Keratinocyte (primary cell): ENCODE results near the gene ST8SIA2. TPM values are rescaled to one million over a fixed set of nuclear protein-coding genes. Genes with fewer than 3 reads are reported as not detected.

Experiments
- DNase-seq: peaks from one replicate; pipeline ENCODE4 v3.0.0-alpha.2; 2011; ENCODE audit warnings: low read depth, missing footprints, low spot score
- FAIRE-seq: peaks from 2 replicates; lab custom pipeline; 2011; peaks lifted over from hg19 to GRCh38; lab: Jason Lieb, UNC
- H2AFZ ChIP-seq: 2 replicates; pipeline ENCODE4 v1.6.0; 2012; ENCODE audit warnings: low read length, control low read depth, inconsistent platforms; ENCODE audit not compliant: control insufficient read depth
- H3K27ac ChIP-seq: 2 replicates; pipeline ENCODE4 v1.5.1; 2011; ENCODE audit warnings: low read length; ENCODE audit not compliant: control insufficient read depth, insufficient read depth
- H3K27me3 ChIP-seq: 3 replicates; pipeline ENCODE4 v1.6.0; 2011; ENCODE audit warnings: low read length; ENCODE audit not compliant: control insufficient read depth, insufficient read depth; ENCODE audit errors: extremely low read depth
- H3K36me3 ChIP-seq, 2 experiments: 2 replicates in 1 of 2; 3 replicates in 1 of 2; pipeline ENCODE4 v1.5.1; 2011; ENCODE audit warnings: low read length in 2 of 2, mild to moderate bottlenecking in 1 of 2; ENCODE audit not compliant: control insufficient read depth in 2 of 2, insufficient read depth in 2 of 2; ENCODE audit errors: extremely low read depth in 1 of 2
- H3K4me1 ChIP-seq: 3 replicates; pipeline ENCODE4 v1.5.1; 2011; ENCODE audit warnings: low read length; ENCODE audit not compliant: control insufficient read depth, insufficient read depth; ENCODE audit errors: extremely low read depth
- H3K4me2 ChIP-seq: 3 replicates; pipeline ENCODE4 v1.6.0; 2011; ENCODE audit warnings: low read depth, low read length; ENCODE audit not compliant: control insufficient read depth, insufficient read depth; ENCODE audit errors: extremely low read depth
- H3K4me3 ChIP-seq, 3 experiments: fragments of 200-600 bp in 1 of 3; sonication (generic) in 1 of 3; 2 replicates in 2 of 3; 3 replicates in 1 of 3; pipeline ENCODE4 v1.5.1; 2011 to 2016; ENCODE audit warnings: low read length in 3 of 3, mild to moderate bottlenecking in 3 of 3, control low read depth in 2 of 3, inconsistent platforms in 1 of 3, low read depth in 1 of 3, mixed read lengths in 1 of 3, mixed run types in 1 of 3, moderate library complexity in 1 of 3; ENCODE audit not compliant: control insufficient read depth in 2 of 3, insufficient read depth in 2 of 3; ENCODE audit errors: extremely low read depth in 1 of 3
- H3K79me2 ChIP-seq: 2 replicates; pipeline ENCODE4 v1.6.0; 2012; ENCODE audit warnings: low read length; ENCODE audit not compliant: control insufficient read depth, insufficient read depth
- H3K9ac ChIP-seq: 3 replicates; pipeline ENCODE4 v1.6.0; 2011; ENCODE audit warnings: low read length; ENCODE audit not compliant: control insufficient read depth, insufficient read depth; ENCODE audit errors: extremely low read depth
- H3K9me1 ChIP-seq: 3 replicates; pipeline ENCODE4 v1.6.0; 2011; ENCODE audit warnings: low read length; ENCODE audit not compliant: control insufficient read depth, insufficient read depth; ENCODE audit errors: extremely low read depth
- H3K9me3 ChIP-seq: 2 replicates; pipeline ENCODE4 v1.5.1; 2012; ENCODE audit warnings: low read depth, low read length; ENCODE audit not compliant: control insufficient read depth
- H4K20me1 ChIP-seq: 3 replicates; pipeline ENCODE4 v1.6.0; 2011; ENCODE audit warnings: low read length; ENCODE audit not compliant: control insufficient read depth, insufficient read depth; ENCODE audit errors: extremely low read depth
- EZH2 ChIP-seq: IDR thresholded peaks from one replicate; pipeline ENCODE4 v1.6.1; 2012; ENCODE audit warnings: inconsistent platforms, mild to moderate bottlenecking, low read length, moderate library complexity
- dilution Hi-C: fragments of 300-500 bp; cut with MboI; formaldehyde crosslinking; loops from one replicate; pipeline ENCODE4 v1.7.0; 2020; ENCODE audit warnings: low sequenced_read_pairs; ENCODE audit not compliant: extremely low pct_ligation_motif_present
- polyA plus RNA-seq, 5 experiments: library from polyadenylated mRNA; depleted of rRNA in 3 of 5; stranded (reverse) in 3 of 5; stranded (forward) in 1 of 5; unstranded in 1 of 5; fragments of >200 nt; gene quantifications; 1 replicate in 1 of 5; 2 replicates in 3 of 5; 3 replicates in 1 of 5; pipeline versions ENCODE4 v1.2.1 to v1.2.3, GENCODE V29; 2011 to 2012; ENCODE audit warnings: missing spikeins in 2 of 5, low read depth in 1 of 5, low replicate concordance in 1 of 5
- TF ChIP-seq, protein P1 (sequence below), 3 experiments: IDR thresholded peaks in 1 of 3; conservative IDR thresholded peaks in 1 of 3; optimal IDR thresholded peaks in 1 of 3; 2 replicates in 2 of 3; 3 replicates in 1 of 3; pipeline versions ENCODE3 to v1.5.1; 2011; ENCODE audit warnings: low read length in 3 of 3, mild to moderate bottlenecking in 3 of 3, moderate library complexity in 2 of 3, control low read depth in 1 of 3, inconsistent platforms in 1 of 3; ENCODE audit not compliant: insufficient read depth in 2 of 3; ENCODE audit errors: extremely low read depth in 1 of 3

Gene ST8SIA2
- polyA plus RNA-seq, 1 donor (not counting 4 experiments of a cell fraction or from before 2014, with no cell fraction given): 0.22 TPM

- no peaks in the 10 kb centered on the region for H3K4me1 ChIP-seq
- H3K27me3 ChIP-seq: no peaks in the 10 kb centered on the region
- no peak overlapping the region for H3K27ac ChIP-seq
- no peak overlapping the region for H3K4me3 ChIP-seq
- dilution Hi-C loops: no loop called here
- H4K20me1 ChIP-seq: no peaks in the 10 kb centered on the region
- no peak for DNase-seq
- H3K36me3 ChIP-seq: no peaks in the 10 kb centered on the region
- H2AFZ ChIP-seq: no peak overlapping the region
- TF ChIP-seq, protein P1, sequence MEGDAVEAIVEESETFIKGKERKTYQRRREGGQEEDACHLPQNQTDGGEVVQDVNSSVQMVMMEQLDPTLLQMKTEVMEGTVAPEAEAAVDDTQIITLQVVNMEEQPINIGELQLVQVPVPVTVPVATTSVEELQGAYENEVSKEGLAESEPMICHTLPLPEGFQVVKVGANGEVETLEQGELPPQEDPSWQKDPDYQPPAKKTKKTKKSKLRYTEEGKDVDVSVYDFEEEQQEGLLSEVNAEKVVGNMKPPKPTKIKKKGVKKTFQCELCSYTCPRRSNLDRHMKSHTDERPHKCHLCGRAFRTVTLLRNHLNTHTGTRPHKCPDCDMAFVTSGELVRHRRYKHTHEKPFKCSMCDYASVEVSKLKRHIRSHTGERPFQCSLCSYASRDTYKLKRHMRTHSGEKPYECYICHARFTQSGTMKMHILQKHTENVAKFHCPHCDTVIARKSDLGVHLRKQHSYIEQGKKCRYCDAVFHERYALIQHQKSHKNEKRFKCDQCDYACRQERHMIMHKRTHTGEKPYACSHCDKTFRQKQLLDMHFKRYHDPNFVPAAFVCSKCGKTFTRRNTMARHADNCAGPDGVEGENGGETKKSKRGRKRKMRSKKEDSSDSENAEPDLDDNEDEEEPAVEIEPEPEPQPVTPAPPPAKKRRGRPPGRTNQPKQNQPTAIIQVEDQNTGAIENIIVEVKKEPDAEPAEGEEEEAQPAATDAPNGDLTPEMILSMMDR (optimal IDR thresholded peaks at IDR 0.05 in 1 of 3, IDR thresholded peaks at IDR 0.05 in 1 of 3, conservative IDR thresholded peaks at IDR 0.05 in 1 of 3; ENCODE audit: extremely low read depth in 1 of 3, insufficient read depth in 2 of 3, low read length in 3 of 3): no peak
- TF ChIP-seq EZH2: no peak
- H3K9me1 ChIP-seq: no peaks in the 10 kb centered on the region
- no peak overlapping the region for H3K9ac ChIP-seq
- no peak overlapping the region for H3K4me2 ChIP-seq
- FAIRE-seq: no peak
- H3K79me2 ChIP-seq: no peaks in the 10 kb centered on the region
- H3K9me3 ChIP-seq: no peaks in the 10 kb centered on the region
Observed at GRCh38 chr15:92462424-92463125, 68.9 kb downstream of the ST8SIA2 start.

DNA sequence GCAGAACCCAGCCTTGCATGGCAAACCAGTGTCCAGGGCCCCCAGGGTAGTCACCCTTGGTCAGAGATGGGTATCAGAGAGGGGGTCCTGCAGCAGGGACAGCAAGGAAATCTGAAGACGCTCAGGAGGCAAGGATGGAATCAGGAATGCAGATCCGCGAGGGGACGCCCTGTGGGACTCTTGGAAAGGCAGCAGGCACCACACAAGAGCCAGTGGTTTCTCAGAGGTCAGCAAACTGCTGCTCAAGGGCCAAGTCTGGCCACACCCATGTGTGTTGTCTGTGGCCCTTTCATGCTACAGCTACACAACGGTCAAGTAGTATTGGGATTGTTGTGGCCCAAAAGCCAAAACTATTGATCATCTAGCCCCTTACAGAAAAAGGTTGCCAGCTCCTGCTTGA lies 69.7 kb downstream of the ST8SIA2 start:
- Histone ChIP-seq H2AFZ (no peak overlapping the region), H3K27me3 (no peaks in the 10 kb centered on the region), H3K27ac (no peak overlapping the region), H3K4me3 (no peak overlapping the region), H3K9me3 (no peaks in the 10 kb centered on the region), H3K4me2 (no peak overlapping the region), H3K9me1 (no peaks in the 10 kb centered on the region), H4K20me1 (no peaks in the 10 kb centered on the region), H3K9ac (no peak overlapping the region), H3K79me2 (no peaks in the 10 kb centered on the region), H3K36me3 (no peaks in the 10 kb centered on the region), H3K4me1 (no peaks in the 10 kb centered on the region)
- DNase-seq (no peak), FAIRE-seq (no peak)
- TF ChIP-seq, protein P1 (optimal IDR thresholded peaks at IDR 0.05 in 1 of 3, IDR thresholded peaks at IDR 0.05 in 1 of 3, conservative IDR thresholded peaks at IDR 0.05 in 1 of 3; ENCODE audit: extremely low read depth in 1 of 3, insufficient read depth in 2 of 3, low read length in 3 of 3): no peak
- TF ChIP-seq EZH2: no peak
- dilution Hi-C loops: no loop called here
